Measurements from ENCODE around the gene U2AF2.

DNA sequence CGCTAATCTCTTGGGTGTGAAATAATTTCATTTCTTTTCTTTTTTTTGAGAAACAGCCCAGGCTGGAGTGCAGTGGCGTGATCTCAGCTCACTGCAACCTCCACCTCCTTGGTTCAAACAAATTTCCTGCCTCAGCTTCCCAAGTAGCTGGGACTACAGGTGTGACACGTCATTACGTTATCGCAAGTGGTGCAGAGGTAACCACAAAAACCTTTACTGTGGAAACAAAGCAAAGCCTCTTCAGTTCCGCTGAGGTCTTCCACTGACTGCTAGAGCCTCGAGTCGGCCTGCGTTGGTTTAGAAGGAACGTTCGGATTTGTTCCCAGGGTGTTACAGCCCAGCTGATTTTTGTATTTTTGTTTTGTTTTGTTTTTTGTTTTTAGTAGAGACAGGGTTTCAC is 28.5 kb upstream of the U2AF2 start:
- TF ChIP-seq, protein P1, sequence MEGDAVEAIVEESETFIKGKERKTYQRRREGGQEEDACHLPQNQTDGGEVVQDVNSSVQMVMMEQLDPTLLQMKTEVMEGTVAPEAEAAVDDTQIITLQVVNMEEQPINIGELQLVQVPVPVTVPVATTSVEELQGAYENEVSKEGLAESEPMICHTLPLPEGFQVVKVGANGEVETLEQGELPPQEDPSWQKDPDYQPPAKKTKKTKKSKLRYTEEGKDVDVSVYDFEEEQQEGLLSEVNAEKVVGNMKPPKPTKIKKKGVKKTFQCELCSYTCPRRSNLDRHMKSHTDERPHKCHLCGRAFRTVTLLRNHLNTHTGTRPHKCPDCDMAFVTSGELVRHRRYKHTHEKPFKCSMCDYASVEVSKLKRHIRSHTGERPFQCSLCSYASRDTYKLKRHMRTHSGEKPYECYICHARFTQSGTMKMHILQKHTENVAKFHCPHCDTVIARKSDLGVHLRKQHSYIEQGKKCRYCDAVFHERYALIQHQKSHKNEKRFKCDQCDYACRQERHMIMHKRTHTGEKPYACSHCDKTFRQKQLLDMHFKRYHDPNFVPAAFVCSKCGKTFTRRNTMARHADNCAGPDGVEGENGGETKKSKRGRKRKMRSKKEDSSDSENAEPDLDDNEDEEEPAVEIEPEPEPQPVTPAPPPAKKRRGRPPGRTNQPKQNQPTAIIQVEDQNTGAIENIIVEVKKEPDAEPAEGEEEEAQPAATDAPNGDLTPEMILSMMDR (IDR thresholded peaks at IDR 0.05), result no peak
- no peak for TF ChIP-seq POLR2A (IDR thresholded peaks at IDR 0.05)

All from uterus (tissue), 2 donors.